HG03442 (cell line): ENCODE data around the gene CYP4F8.
"Not testable (repeated sequence)": the region's sequence is repeated elsewhere in the genome, so short reads cannot be mapped to it uniquely, and the experiment has no call there.

Source experiments
- ATAC-seq: cut with Tn5 transposase; IDR thresholded peaks from one replicate; pipeline ENCODE4 v1.9.1; 2021; ENCODE audit warnings: mild to moderate bottlenecking, moderate library complexity; ENCODE audit not compliant: unreplicated experiment

CYP4F8 gene

DNA sequence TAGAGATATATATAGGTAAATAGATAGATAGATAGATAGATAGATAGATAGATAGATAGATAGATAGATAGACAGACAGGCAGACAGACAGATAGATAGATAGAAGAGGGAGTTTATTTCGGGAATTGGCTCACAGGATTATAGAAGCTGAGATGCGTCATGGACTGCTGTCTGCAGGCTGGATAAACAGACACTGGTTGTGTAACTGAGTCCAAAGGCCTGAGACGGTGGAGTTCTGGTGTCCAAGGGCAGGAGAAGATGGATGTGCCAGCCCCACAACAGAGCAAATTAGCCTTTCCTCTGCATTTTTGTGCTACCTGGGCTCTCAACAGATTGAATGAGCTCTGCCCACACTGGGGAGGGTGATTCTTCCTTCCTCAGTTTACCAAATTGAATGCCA is 28.4 kb downstream of the CYP4F8 start:
- no peak for ATAC-seq

DNA sequence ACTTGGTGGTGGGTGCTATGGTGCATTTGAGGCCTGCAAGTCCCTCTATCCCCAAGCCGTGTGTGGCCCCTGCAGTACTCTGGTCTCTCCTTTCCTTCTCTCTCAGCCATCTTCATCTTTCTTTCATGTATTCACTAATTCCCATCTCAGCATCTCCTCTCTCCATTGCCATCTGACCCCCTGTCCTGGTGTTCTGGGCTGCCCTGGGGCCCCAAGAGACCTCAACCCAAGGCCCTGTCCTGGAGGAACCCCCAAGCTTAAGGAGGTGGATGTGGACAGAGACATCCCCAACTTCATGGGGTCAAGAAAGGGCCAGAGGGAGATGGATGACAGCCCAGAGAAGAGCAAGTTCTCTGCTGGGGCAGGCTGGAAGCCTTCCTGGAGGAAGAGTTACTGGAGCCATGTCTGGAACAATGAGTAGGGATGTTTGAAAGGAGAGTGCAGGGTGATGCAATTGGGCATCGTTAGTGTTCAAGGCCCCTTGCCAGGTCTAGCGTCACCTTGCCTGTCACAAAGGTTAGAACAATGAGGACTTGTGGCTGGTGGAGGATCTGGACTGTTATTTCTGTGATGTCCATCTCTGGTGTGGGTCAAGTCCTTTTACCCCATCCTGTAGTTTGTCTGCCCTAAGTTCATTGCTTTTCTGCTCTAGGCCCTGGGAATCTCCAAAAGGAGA is 29.2 kb downstream of the CYP4F8 start:
- ATAC-seq: no peak

DNA sequence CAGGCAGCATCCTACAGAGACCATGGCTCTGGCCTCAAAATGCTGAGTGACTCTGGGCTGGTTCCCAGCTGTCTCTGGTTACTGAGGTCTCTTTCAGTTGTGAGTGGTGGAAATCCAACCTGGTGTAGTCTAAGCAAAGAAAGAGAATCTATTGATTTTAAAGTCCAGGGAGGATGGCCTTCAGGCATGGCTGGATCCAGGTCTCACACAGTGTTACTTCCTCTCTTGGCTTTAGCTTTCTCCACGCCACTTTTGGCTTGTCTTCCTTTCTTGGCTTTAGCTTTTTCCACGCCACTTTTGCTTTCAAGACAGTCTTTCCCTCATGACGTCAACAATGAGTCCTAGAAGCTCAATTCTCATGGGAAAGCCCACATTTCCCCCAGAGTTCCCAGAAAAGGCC is 29.8 kb downstream of the CYP4F8 start:
- no peak for ATAC-seq

- no peak for ATAC-seq
Observed at GRCh38 chr19:15649526-15649925, 34.5 kb downstream of the CYP4F8 start.

DNA sequence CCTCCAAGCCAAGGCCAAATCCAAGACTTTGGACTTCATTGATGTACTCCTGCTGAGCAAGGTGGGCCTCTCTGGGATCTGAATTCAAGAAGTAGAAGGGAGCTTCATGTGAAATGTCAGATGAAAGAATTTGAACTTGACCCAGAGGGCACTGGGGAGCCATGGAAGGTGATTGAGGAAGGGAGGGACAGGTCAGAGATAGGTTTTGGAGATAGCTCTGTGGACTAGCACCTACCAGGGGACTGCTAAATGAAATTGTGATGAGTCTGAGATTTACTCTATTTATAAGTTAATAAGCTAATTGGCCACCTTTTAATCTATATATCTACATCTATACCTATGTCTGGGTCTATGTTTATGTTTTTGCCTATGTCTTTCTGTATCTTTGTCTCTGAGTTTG is 35.1 kb downstream of the CYP4F8 start:
- ATAC-seq: not testable (repeated sequence)

DNA sequence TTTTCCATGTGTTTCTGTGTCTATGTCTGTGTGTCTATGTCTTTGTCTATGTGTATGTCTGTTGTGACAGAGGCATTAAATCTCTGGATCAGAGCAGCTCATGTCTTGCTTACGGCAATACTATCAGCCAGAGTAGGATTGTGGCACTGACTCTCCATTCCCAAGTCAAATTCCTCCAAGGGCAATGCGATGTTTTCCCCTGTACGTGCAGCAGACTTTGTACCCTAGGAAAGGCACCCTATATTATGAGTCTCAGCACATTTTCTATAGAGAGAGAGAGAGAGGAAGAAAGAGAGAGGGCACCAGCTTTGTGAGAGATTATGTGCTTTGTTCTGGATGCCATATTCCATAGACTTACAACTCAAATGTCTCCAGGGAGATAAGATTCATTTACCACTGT is 36.8 kb downstream of the CYP4F8 start:
- no peak for ATAC-seq

DNA sequence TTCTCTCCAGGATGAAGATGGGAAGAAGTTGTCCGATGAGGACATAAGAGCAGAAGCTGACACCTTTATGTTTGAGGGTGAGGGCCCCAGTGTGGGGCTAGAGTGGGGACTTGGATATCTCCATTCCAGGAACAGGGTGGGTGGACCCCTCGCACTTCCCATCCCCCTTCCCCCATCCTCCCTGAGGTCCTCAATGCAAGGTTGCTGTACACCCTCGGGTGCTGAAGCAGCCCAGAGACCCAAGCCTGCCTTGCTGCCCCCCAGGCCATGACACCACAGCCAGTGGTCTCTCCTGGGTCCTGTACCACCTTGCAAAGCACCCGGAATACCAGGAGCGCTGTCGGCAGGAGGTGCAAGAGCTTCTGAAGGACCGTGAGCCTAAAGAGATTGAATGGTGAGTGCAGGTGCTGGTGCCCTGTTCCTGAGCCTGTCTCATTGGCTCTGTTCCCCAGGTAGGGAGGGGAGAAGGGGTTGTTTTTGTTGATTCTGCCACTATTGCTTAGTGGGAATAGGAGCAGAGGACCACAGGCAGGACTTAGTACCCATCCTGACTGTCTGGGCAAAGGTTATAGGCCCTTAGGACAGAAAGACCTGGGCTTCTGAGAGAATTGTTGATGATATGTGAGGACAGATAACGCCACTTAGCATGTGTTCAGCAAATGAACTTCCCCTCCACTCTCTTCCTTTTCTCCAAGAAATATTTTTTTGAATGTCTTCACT is 37.7 kb downstream of the CYP4F8 start:
- ATAC-seq: no peak

GRCh38 chr19:15656467-15656866 is 41.4 kb downstream of the CYP4F8 start:
- no peak for ATAC-seq

- no peak for ATAC-seq
Observed at GRCh38 chr19:15663247-15663646, 48.2 kb downstream of the CYP4F8 start.

DNA sequence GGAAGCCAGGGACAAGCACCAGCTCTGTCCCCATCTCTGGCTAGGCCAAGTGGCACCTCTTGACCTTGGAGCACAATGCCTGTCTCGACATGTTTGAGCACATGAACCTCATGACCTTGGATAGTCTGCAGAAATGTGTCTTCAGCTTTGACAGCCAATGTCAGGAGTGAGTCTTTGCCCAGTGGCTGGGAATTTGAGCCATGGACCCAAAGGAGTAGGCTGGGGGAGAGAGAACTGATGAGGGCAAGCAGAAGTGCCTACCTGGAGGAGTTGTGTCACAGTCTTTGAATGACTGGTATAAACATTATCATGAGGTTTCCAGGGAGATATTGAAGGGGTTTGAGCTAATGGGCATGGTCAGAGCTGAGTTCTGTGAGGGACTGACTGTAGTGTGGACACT is 51.2 kb downstream of the CYP4F8 start:
- ATAC-seq: no peak

DNA sequence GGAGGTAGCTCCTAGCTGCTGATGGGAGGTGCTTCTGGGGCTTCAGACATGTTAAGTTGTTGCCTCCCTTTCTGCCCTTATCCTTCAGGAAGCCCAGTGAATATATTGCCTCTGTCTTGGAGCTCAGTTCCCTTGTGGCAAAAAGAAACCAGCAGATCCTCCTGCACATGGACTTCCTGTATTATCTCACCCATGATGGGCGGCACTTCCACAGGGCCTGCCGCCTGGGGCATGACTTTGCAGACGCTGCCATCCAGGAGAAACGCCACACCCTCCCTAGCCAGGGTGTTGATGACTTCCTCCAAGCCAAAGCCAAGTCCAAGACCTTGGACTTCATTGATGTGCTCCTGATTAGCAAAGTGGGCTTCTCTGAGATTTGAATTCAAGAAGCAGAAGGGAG is 51.9 kb downstream of the CYP4F8 start:
- no peak for ATAC-seq

DNA sequence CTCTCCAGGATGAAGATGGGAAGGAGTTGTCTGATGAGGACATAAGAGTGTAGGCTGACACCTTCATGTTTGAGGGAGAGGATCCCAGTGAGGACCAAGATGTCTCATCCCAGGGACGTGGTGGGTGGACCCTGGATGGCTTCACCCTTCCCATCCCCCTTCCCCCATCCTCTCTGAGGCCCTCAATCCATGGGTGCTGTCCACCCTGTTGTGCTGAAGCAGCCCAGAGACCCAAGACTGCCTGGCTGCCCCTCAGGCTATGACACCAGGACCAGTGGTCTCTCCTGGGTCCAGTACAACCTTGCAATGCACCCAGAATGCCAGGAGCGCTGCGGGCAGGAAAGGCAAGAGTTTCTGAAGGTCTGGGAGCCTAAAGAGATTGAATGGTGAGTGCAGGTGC is 54.4 kb downstream of the CYP4F8 start:
- ATAC-seq: no peak

- ATAC-seq: no peak
Observed at GRCh38 chr19:15669891-15670290, 54.9 kb downstream of the CYP4F8 start.

- no peak for ATAC-seq
Observed at GRCh38 chr19:15671237-15671821, 56.3 kb downstream of the CYP4F8 start.

DNA sequence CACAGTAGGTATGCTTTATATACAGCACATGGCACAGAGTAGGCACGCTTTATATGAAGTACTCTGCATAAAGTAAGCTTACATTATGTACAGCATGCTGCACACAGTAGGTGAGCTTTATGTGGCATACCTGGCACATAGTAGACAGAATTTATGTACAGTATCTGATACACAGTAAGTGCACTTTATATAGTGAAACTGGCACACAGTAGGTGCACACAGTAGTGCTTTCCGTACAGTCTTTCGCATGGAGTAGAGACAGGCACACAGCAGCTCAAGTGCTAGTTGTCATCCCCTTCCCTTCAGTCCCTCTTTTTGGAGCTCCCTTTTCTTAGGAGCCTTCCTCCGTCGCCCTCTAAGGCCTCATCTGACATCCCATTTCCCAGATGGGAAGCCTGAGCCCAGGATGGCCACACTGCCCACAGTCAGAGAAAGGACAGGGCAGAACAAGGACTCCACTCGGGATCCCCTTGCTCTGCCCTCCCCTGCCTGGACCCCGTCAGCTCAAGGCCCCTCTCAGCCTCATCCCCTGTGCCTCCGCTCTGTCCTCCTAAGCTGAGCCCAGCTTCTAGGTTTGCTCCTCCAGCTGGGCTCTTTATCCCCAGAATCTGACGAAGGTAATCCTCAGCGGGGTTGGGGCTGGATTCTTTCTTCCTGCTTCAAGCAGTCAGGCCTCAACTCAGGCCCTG is 57.0 kb downstream of the CYP4F8 start:
- no peak for ATAC-seq

- no peak for ATAC-seq
Observed at GRCh38 chr19:15672580-15673175, 57.7 kb downstream of the CYP4F8 start, which contains the start of gene CYP4F12. Gene CYP4F12, plus strand, starts transcription at chr19:15673087. Its CDS starts 443 bp downstream, at chr19:15673530.

DNA sequence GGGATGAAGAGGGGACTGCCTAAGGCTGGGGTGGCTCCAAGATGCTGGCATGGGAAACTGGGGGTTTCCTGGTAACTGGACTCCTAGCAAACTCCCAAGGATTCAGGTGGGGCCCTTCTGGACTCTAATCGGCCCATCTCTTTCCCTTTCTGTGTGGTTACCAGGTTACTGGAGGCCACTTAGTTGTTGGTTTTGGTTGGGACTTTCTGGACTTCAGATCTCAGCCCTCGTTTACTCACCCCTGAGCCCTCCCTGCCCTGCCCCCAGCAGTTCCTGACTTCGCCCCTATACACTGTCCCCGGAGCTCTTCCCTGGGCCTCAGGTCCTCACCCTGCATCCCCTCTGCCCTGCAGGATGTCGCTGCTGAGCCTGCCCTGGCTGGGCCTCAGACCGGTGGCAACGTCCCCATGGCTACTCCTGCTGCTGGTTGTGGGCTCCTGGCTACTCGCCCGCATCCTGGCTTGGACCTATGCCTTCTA is 58.2 kb downstream of the CYP4F8 start:
- ATAC-seq: no peak

GRCh38 chr19:15675560-15675959 is 60.5 kb downstream of the CYP4F8 start:
- no peak for ATAC-seq

DNA sequence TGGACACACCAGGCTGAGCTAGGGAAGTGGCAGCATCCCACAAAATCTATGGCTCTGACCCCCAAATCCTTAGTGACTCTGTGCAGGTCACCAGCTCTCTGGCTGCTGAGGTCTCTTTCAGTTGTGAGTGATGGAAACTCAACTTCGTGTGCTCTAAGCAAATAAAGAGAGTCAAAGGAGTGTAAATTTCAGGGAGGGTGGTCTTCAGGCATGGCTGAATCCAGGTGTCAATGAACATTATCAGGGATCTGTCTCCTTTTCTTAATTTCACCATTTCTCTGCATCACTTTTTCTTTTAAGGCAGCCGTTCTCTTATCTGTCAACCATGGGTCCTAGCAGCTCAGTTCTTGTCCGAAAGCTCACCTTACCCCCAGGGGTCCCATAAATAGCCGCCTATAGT is 64.1 kb downstream of the CYP4F8 start:
- no peak for ATAC-seq

DNA sequence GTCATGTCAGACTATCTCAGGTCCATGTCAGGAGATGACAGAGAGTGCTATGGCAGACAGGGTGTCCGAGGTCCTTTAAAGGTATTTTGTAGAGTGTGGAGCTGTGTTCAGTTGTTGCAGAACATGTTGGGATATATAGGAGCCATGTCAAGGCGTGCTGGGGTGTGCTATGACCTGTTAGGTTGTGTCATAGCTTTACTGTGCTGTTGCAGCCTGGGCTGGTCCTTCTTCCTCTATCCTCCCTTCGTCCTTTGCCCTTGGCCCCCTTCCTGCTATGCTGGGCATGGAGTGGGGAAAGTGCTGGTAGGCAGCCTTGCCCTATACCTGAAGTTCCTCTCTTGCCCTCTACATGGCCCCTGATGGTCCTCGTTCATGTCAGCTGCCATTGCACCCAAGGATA is 64.8 kb downstream of the CYP4F8 start:
- ATAC-seq: not testable (repeated sequence)
